Breast epithelium (tissue), 4 donors: ENCODE results near the gene CHMP5. TPM values are rescaled to one million over a fixed set of nuclear protein-coding genes. Genes with fewer than 3 reads are reported as not detected.
A peak's percentile ranks its signal among the peaks of the same experiment; 100 is the strongest.

ENCODE experiments used
- DNase-seq, 2 donors: peaks; one replicate each; pipeline ENCODE4 v3.0.0-alpha.2; 2019; ENCODE audit warnings: low spot score in 2 of 2
- H3K27ac ChIP-seq, 2 donors: fragments of 200-600 bp; sonication (generic) in 1 of 2; one replicate each; pipeline ENCODE4 v1.5.1; 2016 to 2019; ENCODE audit warnings: mild to moderate bottlenecking in 1 of 2
- H3K27me3 ChIP-seq, 2 donors: fragments of 200-600 bp; sonication (generic) in 1 of 2; one replicate each; pipeline versions ENCODE4 v1.5.1 to v1.6.0; 2017 to 2019; ENCODE audit warnings: control low read depth in 1 of 2, mild to moderate bottlenecking in 1 of 2
- H3K36me3 ChIP-seq: fragments of 200-600 bp; one replicate; pipeline ENCODE4 v1.5.1; 2019
- H3K4me1 ChIP-seq, 2 donors: fragments of 200-600 bp; sonication (generic); one replicate each; pipeline ENCODE4 v1.5.1; 2016 to 2019; ENCODE audit warnings: control low read depth in 1 of 2
- H3K4me3 ChIP-seq, 3 donors: fragments of 200-600 bp; sonication (generic); 1 replicate in 2 of 3; 2 replicates in 1 of 3; pipeline ENCODE4 v1.5.1; 2016 to 2019; ENCODE audit warnings: mild to moderate bottlenecking in 3 of 3, moderate library complexity in 2 of 3
- H3K9me3 ChIP-seq, 2 donors: fragments of 200-600 bp; sonication (generic) in 1 of 2; one replicate each; pipeline ENCODE4 v1.5.1; 2016 to 2019; ENCODE audit warnings: control low read depth in 1 of 2
- POLR2A ChIP-seq: fragments of 450-650 bp; IDR thresholded peaks from one replicate; pipeline ENCODE4 v1.6.1; 2016; ENCODE audit warnings: antibody characterized with exemption, mild to moderate bottlenecking, moderate library complexity
- POLR2AphosphoS5 ChIP-seq, 3 donors: sonication (generic); formaldehyde crosslinking; IDR thresholded peaks; one replicate each; pipeline ENCODE4 v1.6.1; 2017; ENCODE audit warnings: antibody characterized with exemption in 3 of 3
- intact Hi-C: fragments of 100-400 bp; cut with DNase I; formaldehyde crosslinking; loops from one replicate; pipeline ENCODE4 v1.15.1; 2023; ENCODE audit warnings: low total_unique reads
- total RNA-seq, 3 donors: library from RNA; depleted of rRNA; stranded (reverse); fragments of >200 nt; gene quantifications; one replicate each; pipeline ENCODE4 v1.1.0, GENCODE V29; 2016
- TF ChIP-seq, protein P1 (sequence below), 3 donors: fragments of 450-650 bp; IDR thresholded peaks; one replicate each; pipeline ENCODE4 v1.5.1; 2016 to 2017; ENCODE audit warnings: antibody characterized with exemption in 3 of 3, mild to moderate bottlenecking in 3 of 3, moderate library complexity in 3 of 3

The CHMP5 gene
- total RNA-seq, 3 donors from 2014 or later = 63.1 to 73.4 (median 65.5) TPM

DNA sequence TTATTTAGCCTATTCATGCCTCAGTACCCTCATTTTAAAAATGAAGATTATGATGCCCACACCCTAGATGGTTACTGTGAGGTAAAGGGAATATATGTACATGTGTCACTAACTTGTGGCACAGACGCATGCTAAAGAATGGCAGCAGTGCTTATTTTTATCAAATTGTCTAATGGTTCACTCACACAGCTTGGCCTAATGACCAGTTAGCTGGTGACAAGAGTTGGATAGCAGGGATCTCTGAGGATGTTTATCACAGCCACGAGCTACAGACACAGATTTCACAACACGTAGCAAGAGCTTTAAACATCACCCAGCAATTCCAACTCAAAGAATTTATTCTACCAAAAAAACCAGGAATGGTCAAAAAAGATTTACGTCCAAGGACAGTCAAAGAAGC, 7.6 kb upstream of the CHMP5 start:
- Histone ChIP-seq H3K36me3 (peaks cover 10% of the 10 kb centered on the region), H3K4me1 (no peaks in the 10 kb centered on the region)
- intact Hi-C loops = no loop called here

DNA sequence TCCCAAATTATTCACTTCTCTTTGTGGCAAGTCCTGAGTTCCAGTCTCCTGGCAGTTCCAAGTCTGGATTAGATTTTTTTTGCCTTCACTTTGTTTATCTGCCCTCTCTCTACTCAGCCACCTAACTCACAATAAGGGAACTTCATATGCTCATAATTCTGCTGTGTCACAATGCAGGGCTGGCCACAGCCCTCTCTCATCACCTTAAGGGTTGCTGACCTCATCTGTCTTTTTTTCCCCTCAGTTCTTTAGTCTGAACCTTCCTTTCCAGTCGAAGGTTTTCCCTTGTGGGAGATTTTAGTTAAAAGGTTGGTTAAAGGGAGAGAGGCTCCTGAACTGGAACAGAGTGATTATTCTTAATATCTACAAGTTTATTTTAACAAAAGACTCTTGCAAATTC, 4.5 kb upstream of the CHMP5 start:
- Histone ChIP-seq H3K27me3 (no peaks in the 10 kb centered on the region), H3K9me3 (no peaks in the 10 kb centered on the region), H3K27ac (no peak overlapping the region), H3K36me3 (peaks cover 8% of the 10 kb centered on the region), H3K4me1 (peaks cover 0 to 8% of the 10 kb centered on the region in 2 donors), H3K4me3 (no peak overlapping the region)
- DNase-seq = no peak
- TF ChIP-seq POLR2A = no peak
- TF ChIP-seq, protein P1, sequence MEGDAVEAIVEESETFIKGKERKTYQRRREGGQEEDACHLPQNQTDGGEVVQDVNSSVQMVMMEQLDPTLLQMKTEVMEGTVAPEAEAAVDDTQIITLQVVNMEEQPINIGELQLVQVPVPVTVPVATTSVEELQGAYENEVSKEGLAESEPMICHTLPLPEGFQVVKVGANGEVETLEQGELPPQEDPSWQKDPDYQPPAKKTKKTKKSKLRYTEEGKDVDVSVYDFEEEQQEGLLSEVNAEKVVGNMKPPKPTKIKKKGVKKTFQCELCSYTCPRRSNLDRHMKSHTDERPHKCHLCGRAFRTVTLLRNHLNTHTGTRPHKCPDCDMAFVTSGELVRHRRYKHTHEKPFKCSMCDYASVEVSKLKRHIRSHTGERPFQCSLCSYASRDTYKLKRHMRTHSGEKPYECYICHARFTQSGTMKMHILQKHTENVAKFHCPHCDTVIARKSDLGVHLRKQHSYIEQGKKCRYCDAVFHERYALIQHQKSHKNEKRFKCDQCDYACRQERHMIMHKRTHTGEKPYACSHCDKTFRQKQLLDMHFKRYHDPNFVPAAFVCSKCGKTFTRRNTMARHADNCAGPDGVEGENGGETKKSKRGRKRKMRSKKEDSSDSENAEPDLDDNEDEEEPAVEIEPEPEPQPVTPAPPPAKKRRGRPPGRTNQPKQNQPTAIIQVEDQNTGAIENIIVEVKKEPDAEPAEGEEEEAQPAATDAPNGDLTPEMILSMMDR (IDR thresholded peaks at IDR 0.05) = no peak
- TF ChIP-seq POLR2AphosphoS5 (IDR thresholded peaks at IDR 0.05) = no peak
- intact Hi-C loops = no loop called here

More for the DNA sequence above, 7.6 kb upstream of the CHMP5 start:
- H3K9me3 ChIP-seq = no peaks in the 10 kb centered on the region
- H3K4me3 ChIP-seq = no peak overlapping the region
- DNase-seq = no peak
- no peak overlapping the region for H3K27ac ChIP-seq
- H3K27me3 ChIP-seq = no peaks in the 10 kb centered on the region
- TF ChIP-seq POLR2AphosphoS5 (IDR thresholded peaks at IDR 0.05) (no peak), POLR2A (no peak)
- TF ChIP-seq, protein P1 (IDR thresholded peaks at IDR 0.05) = no peak

DNA sequence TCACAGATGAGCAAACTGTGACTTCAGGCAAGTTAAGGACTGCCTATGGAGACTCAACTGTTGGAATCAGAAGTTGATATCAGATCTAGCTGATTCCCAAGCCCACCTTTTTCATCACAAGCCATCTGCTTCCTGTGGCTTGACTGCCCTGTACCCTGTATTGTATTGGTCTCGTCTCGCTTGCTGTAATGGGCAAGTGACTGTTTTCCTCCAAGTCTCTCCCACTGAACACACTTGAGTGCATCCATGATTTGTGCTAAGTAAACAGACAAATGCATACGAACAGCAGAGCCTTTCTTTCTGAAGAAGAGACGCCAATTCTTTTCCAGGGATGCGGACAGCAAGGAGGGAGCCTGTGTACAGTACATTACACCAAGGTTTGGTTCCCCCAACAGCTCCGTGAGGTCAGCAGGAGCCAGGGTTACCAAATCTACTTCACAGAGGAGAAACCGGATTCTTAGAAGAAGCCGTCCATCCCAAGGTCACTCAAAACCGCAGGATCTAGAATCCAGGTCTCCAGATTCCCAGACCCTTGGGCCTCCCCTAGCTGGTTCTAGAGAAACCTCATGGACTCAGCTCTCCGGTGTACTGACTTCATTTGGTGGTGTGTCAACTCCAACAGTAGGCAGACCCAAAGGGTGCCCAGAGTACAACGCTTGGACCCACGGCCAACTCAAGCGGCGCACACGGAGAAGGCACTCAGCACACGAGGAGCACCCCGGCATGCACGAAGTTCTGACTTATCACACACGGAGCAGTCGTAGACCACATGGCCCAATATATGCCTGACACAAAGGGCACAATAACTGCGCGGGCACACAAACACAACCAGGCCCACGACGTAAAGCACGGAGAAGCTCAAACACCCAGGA, 1.5 kb upstream of the CHMP5 start:
- no peaks in the 10 kb centered on the region for H3K9me3 ChIP-seq
- intact Hi-C loops = loop anchor here (2.0 kb wide), 1 partner anchor 73 kb away; no protein-coding TSS in a partner anchor
- H3K27ac ChIP-seq = peak overlapping the region; percentile 95
- H3K27me3 ChIP-seq = no peaks in the 10 kb centered on the region
- H3K36me3 ChIP-seq = no peaks in the 10 kb centered on the region
- peak overlapping the region; percentile 97 to 98 (median 98) for H3K4me3 ChIP-seq
- no peak for DNase-seq
- TF ChIP-seq, protein P1 (IDR thresholded peaks at IDR 0.05) = no peak
- TF ChIP-seq POLR2AphosphoS5 (IDR thresholded peaks at IDR 0.05) (no peak), POLR2A (no peak)
- H3K4me1 ChIP-seq = peaks cover 0 to 8% of the 10 kb centered on the region in 2 donors

DNA sequence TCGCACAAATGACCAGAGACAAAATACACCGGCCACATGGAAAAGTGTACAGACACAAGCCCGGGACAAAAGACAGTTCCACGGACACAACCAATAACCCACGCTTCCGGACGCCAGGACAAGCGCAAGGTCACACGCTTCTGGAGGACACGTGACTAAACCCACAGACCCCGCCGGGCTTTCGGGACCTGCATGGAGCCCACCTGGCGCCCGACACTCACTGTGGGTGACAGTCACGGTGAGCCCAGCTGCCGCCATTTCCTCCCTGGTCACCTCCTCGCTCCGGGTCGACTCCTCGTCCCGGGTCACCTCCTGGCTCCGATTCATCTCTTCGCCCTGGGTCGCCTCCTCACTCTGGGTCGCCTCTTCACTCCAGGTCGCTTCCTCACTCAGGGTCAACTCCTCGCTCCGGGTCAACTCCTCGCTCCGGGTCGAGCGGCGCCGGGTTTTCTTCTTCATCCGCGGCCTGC, 811 bp upstream of the CHMP5 start:
- TF ChIP-seq, protein P1 (IDR thresholded peaks at IDR 0.05) = no peak
- TF ChIP-seq POLR2A (no peak), POLR2AphosphoS5 (IDR thresholded peaks at IDR 0.05) (no peak)
- Histone ChIP-seq H3K27me3 (no peaks in the 10 kb centered on the region), H3K36me3 (no peaks in the 10 kb centered on the region), H3K4me1 (peaks cover 0 to 8% of the 10 kb centered on the region in 2 donors), H3K27ac (peak overlapping the region; percentile 95), H3K4me3 (peak overlapping the region; percentile 97 to 98 (median 98)), H3K9me3 (no peaks in the 10 kb centered on the region)
- intact Hi-C loops = loop anchor here (2.0 kb wide), 1 partner anchor 73 kb away; no protein-coding TSS in a partner anchor
- DNase-seq = peak; percentile 31 to 59
